Measurements from ENCODE around the gene PELI2. TPM values are rescaled to one million over a fixed set of nuclear protein-coding genes. Genes with fewer than 3 reads are reported as not detected.
A peak's percentile ranks its signal among the peaks of the same experiment; 100 is the strongest.

The PELI2 gene
- total and polyA plus RNA-seq, 2 experiments from 2014 or later: 8.0 to 24.5 TPM

GRCh38 chr14:56088941-56089340 is 29.3 kb upstream of the PELI2 start:
- peak; percentile 36 for DNase-seq (ENCODE audit: low spot score)
- peak; percentile 45 for ATAC-seq
- peak overlapping the region; percentile 3; the same call in 1 of the 2 replicates for H3K4me2 ChIP-seq
- no peaks in the 10 kb centered on the region for H3F3A ChIP-seq (replicated peaks; ENCODE audit: low read depth)
- no peak overlapping the region for H3K27ac Mint-ChIP-seq
- H3K27me3 ChIP-seq (ENCODE audit: insufficient read depth): no peaks in the 10 kb centered on the region
- no peaks in the 10 kb centered on the region for H3K36me3 ChIP-seq (ENCODE audit: insufficient read depth)
- H3K4me1 Mint-ChIP-seq: peaks cover 31% of the 10 kb centered on the region
- peaks cover 3% of the 10 kb centered on the region for H3K9me2 ChIP-seq (ENCODE audit: insufficient read depth)
- TF ChIP-seq POLR2AphosphoS5 (IDR thresholded peaks at IDR 0.05; ENCODE audit: low read depth) (no peak), JUNB (IDR thresholded peaks at IDR 0.05; ENCODE audit: unreplicated experiment) (no peak), NANOG (IDR thresholded peaks at IDR 0.05; ENCODE audit: borderline replicate concordance) (no peak), EZH2 (IDR thresholded peaks at IDR 0.05; ENCODE audit: low read depth, unreplicated experiment) (no peak), CTCF (conservative IDR thresholded peaks at IDR 0.05; ENCODE audit: low read depth in 2 of 2) (no peak), CREB1 (CRISPR knock-in tag; IDR thresholded peaks at IDR 0.05; ENCODE audit: low read depth) (no peak), ZNF462 (CRISPR knock-in tag; IDR thresholded peaks at IDR 0.05) (0 out of 2 replicates have a peak, but pooled peaks have one; percentile 12), ETS1 (IDR thresholded peaks at IDR 0.05) (no peak), STAT1 (IDR thresholded peaks at IDR 0.05; ENCODE audit: unreplicated experiment) (no peak)
- H4K20me1 ChIP-seq (replicated peaks; ENCODE audit: insufficient read depth): no peaks in the 10 kb centered on the region
- H3K4me3 Mint-ChIP-seq: no peak overlapping the region
- peak overlapping the region; percentile 1; the same call in 1 of the 2 replicates for H2AFZ ChIP-seq
- H3K4me1 ChIP-seq (ENCODE audit: insufficient read depth): peaks cover 30% of the 10 kb centered on the region
- H3K9me3 Mint-ChIP-seq: no peaks in the 10 kb centered on the region; the same call in 2 of the 3 replicates
- H3K27ac ChIP-seq (ENCODE audit: low read depth): no peak overlapping the region
- no peak overlapping the region for H3K4me3 ChIP-seq
- peaks cover 1% of the 10 kb centered on the region for H3K27me3 Mint-ChIP-seq (ENCODE audit: insufficient read depth, low read depth, poor library complexity)
- no peaks in the 10 kb centered on the region for H3K36me3 Mint-ChIP-seq (ENCODE audit: low read depth)
- H3K79me2 ChIP-seq (replicated peaks; ENCODE audit: insufficient read depth): no peaks in the 10 kb centered on the region

Data from GM23338 (cell line).